ENCODE measurements around the gene CARMIL1. TPM values are rescaled to one million over a fixed set of nuclear protein-coding genes. Genes with fewer than 3 reads are reported as not detected.

Gene CARMIL1
- total RNA-seq, 1 donor from 2014 or later = 10.3 TPM

DNA sequence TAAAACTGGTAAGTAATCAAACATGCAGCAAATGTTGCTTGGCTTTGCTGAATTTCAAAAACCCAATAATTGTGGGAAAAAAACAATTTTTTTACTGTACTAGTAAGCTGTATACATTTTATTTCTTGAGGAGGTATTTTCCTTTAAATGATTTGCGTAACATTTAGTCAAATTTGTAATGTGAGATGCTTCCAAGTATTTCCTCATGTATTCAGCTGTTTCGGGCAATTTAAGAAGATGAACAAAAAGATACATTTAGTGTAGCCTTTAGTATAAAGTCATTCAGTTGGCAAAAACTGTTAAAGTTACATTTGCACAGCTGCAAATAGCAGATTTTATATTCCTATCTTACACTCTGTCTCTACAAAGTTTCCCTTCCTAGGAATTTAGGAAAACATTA lies 186.8 kb downstream of the CARMIL1 start:
- DNase-seq (ENCODE audit: low spot score) = no peak

GRCh38 chr6:25468881-25469280 lies 189.7 kb downstream of the CARMIL1 start:
- DNase-seq (ENCODE audit: low spot score) = no peak

DNA sequence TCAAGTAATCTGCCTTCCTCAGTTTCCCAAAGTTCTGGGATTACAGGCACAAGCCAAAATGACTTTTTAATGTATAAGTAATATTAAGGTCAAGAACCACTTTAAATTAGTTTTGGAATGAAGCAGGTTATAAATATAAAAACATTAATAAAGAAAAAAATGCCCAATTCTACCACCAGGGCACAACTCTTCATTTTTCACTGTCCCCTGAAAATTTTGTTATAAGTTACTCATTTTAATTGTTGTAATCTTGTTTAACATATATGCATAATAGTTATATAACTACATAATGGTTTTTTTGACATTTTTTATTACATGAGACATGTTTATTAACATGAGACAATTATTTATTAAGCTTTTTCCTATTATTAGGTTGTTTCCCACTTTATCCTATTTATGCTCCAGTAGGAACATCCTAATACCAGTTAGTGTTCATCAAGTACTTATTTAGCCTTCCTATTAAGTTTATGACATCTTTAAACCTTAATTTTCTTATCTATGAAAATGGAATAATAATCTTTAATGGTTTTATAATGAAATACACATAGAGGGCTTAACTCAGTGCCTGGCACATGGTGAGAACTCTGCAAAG lies 190.7 kb downstream of the CARMIL1 start:
- DNase-seq (ENCODE audit: low spot score) = no peak

- no peak for DNase-seq (ENCODE audit: low spot score)
These were observed 193.1 kb downstream of the CARMIL1 start for GRCh38 chr6:25472306-25472705.

GRCh38 chr6:25472906-25473305 lies 193.7 kb downstream of the CARMIL1 start:
- DNase-seq (ENCODE audit: low spot score) = no peak

DNA sequence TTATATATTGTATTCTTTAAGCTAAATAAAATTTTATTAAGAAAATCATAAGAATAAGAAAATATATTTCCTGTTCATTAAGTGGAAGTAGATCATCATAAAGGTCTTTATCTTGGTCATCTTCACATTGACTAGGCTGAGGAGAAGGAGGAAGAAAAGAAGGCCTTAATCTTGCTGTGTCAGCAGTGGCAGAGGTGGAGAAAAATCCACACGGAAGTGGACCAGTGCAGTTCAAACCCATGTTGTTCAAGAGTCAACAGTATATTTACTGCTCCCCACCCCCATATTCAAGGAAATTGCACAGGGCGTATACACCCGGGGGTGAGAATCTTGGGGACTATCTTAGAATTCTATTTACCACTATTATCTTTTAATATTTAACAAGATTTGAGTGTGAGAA lies 194.3 kb downstream of the CARMIL1 start:
- DNase-seq (ENCODE audit: low spot score) = no peak

- no peak for DNase-seq (ENCODE audit: low spot score)
These were observed 197.0 kb downstream of the CARMIL1 start for GRCh38 chr6:25476126-25476525.

GRCh38 chr6:25477006-25477590 lies 197.9 kb downstream of the CARMIL1 start:
- DNase-seq (ENCODE audit: low spot score) = no peak

GRCh38 chr6:25478973-25479372 lies 199.8 kb downstream of the CARMIL1 start:
- DNase-seq (ENCODE audit: low spot score) = no peak

DNA sequence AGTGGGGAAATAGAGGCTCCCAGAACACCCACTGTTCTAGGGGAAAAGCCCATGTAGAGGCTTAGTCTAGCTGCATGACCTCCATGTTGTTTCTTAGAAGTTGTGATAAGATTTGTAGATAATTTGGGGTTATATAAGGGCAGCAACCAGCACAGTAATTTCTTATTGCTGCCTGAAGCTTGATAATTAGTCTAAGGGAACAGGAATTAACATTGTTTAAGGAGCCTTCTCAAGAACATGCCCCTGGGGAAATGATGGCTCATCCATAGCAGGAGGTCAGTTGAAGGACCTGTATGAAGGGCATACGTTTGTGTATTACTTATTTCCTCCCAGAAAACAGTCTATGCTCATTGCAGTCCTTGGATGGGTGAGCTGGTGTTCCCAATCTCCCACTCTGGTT lies 202.1 kb downstream of the CARMIL1 start:
- no peak for DNase-seq (ENCODE audit: low spot score)

- no peak for DNase-seq (ENCODE audit: low spot score)
These were observed 203.8 kb downstream of the CARMIL1 start for GRCh38 chr6:25482996-25483395.

DNA sequence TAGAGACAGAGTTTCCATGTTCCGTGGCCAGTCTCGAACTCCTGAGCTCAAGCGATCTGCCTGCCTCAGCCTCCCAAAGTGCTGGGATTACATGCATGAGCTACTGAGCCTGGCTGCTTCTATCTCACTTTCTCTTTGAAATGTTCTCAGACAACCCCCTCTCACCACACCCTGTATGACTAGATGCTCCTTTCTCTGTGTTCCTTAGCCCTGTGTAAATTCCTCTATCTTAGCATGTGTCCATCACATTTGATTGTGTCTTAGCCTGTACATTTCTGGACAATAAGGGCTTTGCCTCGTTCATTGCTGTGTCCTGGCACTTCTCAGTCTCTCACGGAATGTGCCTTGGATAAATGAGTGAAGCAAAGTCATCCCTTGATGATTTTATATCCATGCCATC lies 204.8 kb downstream of the CARMIL1 start:
- no peak for DNase-seq (ENCODE audit: low spot score)

GRCh38 chr6:25484900-25485299 lies 205.7 kb downstream of the CARMIL1 start:
- DNase-seq (ENCODE audit: low spot score) = no peak

DNA sequence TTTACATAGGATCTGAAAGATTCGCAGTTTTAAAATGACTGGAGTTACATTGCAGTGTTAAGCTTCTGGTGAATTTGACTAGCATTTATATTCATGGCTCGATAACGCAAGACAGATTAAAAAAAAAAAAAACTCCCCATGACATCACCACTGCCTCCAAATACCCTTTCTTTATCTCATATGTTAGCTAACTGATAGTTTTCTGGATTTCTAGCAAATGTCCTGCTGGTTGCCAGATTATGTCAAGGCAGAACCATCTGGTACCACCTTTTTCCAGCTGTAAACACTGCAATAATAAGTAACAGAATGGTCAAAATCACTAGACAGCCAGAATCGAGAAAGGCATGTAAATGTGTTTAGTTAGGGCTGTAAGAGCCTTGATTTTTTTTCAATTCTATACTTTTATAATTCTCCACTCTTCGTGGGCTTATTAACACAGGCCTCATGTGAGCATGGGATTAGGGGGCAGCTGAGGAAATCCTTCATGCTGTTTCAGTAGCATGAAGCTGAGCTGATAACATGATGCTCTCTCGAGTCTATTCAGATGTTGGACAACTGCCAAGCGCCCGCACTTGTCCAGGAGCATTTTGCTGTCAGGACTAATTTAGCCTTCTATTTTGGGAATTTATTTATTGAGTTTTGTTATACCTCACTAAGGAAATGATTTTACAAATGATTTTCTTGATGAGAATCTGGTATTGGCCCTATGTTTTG lies 206.8 kb downstream of the CARMIL1 start:
- DNase-seq (ENCODE audit: low spot score) = no peak

DNA sequence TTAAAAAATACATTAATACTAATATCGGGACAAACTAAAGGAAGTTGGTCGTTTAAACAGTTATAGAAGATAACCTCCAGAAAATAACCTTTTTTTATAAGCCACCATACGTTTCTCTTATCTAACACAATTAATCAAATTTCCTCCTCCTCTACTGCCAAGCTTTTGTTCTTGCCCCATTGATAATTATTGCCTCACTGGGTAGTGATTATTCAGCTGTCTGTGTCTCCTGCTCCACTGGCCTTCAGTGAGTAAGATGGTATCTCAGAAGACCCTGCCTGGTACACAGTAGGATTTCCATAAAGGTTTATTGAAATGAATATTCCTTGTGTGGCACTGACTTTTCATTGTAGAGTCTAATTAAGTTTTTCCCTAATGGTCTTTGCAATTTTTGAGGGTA lies 207.4 kb downstream of the CARMIL1 start:
- DNase-seq (ENCODE audit: low spot score) = no peak

DNA sequence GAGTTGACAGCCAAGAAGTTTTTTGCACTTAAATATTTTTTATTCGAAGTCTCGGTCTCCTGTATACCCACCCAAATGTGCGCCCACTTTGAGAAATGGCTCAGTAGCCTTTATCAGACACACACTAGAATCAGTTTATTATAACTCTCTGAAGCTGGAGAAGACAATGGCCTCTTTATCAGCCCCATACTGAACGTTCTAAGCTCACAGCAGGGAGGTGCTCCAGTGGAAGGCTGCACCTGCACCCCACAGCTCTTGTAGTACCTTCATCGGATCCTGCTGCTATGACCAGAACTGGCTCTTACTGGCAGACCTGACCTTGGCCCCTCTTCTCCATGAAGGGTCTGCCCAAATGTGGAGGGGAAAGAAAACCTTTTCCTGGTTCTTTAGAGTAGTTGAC lies 207.8 kb downstream of the CARMIL1 start:
- DNase-seq (ENCODE audit: low spot score) = no peak

- no peak for DNase-seq (ENCODE audit: low spot score)
These were observed 209.0 kb downstream of the CARMIL1 start for GRCh38 chr6:25488156-25488555.

GRCh38 chr6:25489399-25489798 lies 210.2 kb downstream of the CARMIL1 start:
- no peak for DNase-seq (ENCODE audit: low spot score)

- DNase-seq (ENCODE audit: low spot score) = no peak
These were observed 211.0 kb downstream of the CARMIL1 start for GRCh38 chr6:25490018-25490801.

GRCh38 chr6:25492951-25493350 lies 213.8 kb downstream of the CARMIL1 start:
- no peak for DNase-seq (ENCODE audit: low spot score)

GRCh38 chr6:25494469-25494868 lies 215.3 kb downstream of the CARMIL1 start:
- no peak for DNase-seq (ENCODE audit: low spot score)

All from mesenteric fat pad (tissue), 1 donor.